GM12872 (cell line): Measurements from ENCODE around the gene LRRC45.

Experiments
- TF ChIP-seq, protein P1 (sequence below): IDR thresholded peaks from 3 replicates; pipeline ENCODE4 v1.5.1; 2011; ENCODE audit warnings: low read depth, mild to moderate bottlenecking, low read length, moderate library complexity; ENCODE audit not compliant: insufficient read depth

The LRRC45 gene

DNA sequence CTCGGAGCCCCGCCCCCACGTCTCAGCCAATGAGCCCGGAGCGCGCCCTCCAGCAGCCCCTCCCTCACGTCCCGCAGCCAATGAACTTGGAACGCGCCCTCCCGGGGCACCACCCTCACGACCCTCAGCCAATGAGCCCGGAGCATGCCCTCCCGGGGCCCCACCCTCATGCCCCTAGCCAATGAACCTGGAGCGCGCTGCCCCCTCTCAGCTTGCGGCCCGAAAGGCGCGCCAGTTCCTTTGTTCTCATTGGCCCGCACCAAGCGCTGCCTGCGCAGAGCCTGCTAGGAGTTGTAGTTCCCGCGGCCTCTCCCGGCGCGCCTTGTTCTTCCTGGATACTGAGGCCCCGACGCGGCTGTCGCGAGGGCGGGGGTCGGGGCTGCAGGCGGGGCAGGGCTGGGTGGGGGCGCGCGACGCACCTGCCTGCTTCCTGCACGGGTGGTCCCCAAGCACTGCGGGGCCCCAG is at the start of gene LRRC45:
TSS of gene LRRC45 (plus strand) at position 325 of the 466 bp plus-strand sequence. CDS start 339 bp downstream, outside the sequence.
- TF ChIP-seq, protein P1, sequence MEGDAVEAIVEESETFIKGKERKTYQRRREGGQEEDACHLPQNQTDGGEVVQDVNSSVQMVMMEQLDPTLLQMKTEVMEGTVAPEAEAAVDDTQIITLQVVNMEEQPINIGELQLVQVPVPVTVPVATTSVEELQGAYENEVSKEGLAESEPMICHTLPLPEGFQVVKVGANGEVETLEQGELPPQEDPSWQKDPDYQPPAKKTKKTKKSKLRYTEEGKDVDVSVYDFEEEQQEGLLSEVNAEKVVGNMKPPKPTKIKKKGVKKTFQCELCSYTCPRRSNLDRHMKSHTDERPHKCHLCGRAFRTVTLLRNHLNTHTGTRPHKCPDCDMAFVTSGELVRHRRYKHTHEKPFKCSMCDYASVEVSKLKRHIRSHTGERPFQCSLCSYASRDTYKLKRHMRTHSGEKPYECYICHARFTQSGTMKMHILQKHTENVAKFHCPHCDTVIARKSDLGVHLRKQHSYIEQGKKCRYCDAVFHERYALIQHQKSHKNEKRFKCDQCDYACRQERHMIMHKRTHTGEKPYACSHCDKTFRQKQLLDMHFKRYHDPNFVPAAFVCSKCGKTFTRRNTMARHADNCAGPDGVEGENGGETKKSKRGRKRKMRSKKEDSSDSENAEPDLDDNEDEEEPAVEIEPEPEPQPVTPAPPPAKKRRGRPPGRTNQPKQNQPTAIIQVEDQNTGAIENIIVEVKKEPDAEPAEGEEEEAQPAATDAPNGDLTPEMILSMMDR, result no peak

DNA sequence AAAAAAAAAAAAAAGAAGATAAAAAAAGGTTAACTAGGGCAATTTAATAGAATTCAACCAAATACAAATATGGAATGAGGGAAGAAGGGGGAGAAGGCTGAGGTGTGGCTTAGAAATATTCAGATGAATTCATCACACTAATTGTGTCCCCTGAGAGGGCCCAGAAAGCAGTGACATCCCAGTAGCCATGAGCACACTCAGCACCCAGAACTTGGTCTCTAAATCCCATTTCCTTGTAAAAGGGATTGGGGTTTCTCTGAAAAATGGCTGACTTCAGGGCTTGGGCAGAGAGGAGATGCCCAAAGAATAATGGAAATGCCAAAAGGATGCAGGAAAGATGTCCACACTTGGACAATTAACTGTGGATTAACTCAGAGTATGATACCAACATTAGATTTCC is 49.7 kb upstream of the LRRC45 start:
- TF ChIP-seq, protein P1, result no peak

DNA sequence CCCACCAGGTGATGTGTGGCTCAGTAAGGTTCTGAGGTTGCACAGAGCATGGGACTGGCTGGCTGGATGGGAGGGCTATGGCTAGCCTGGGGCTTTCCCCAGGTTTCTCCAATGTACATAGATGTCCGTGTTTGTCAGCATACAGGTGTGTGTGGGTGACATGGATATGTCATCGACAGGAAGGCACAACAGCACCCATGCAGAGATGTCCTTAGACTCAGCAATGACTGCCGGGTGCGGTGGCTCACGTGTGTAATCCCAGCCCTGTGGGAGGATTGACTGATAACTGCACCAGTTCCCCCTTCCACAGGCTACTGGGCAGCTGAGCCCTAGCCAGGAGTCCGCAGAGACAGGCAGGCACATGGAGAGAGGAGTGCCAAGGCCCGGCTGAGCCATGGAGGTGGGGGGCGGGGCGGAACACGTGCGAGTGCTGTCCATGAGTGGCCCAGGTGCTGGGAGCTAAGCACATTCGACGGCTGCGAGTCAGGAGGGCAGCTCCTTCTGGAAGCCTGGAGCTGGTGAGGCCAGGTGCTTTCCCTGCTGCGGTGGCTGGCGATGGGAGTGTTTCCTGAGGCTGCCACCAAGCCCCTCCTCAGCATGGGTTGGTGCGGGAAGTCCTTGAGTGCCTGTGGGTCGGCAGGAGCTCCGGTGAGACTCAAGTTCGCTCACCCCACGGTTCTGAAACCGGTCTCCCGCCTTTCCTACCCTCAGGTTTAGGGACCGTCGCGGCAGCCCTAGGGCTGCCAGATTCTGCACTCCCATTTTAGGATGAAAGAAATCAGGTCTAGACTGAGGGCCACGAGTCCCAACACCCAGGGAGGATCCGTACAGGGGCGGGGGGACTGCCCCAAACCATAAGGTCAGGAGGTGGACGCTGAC is 46.5 kb upstream of the LRRC45 start:
- TF ChIP-seq, protein P1, result no peak

DNA sequence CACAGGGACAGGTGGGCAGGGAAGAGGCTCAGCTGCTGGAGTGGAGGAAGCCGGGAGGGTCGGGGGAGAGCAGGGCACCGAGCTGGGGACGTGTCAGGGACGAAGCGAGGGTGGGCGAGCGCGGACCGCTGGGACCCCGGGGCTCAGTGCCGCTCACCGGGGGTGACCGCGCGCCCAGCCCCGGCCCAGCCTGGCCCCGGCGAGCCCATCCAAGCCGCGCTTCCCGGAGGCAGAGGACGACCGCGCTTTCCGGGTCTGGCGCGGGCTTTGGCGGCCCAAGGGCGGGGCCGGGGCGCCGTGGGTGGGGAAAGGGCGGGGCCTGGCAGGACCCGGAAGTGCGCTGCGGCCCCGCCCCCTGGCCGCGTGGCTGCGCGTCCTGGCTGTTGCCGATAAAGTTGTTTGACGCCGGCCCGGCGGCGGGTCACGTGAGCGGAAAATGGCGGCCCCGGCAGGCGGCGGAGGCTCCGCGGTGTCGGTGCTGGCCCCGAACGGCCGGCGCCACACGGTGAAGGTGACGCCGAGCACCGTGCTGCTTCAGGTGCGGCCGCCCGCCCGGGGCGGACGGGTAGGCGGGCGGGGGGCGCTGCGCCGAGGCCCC is 45.8 kb upstream of the LRRC45 start, which contains the start of gene ASPSCR1:
TSS of gene ASPSCR1 (plus strand) at position 419 of the 598 bp plus-strand sequence. CDS start at position 437, 18 bp downstream.
- TF ChIP-seq, protein P1, result no peak

DNA sequence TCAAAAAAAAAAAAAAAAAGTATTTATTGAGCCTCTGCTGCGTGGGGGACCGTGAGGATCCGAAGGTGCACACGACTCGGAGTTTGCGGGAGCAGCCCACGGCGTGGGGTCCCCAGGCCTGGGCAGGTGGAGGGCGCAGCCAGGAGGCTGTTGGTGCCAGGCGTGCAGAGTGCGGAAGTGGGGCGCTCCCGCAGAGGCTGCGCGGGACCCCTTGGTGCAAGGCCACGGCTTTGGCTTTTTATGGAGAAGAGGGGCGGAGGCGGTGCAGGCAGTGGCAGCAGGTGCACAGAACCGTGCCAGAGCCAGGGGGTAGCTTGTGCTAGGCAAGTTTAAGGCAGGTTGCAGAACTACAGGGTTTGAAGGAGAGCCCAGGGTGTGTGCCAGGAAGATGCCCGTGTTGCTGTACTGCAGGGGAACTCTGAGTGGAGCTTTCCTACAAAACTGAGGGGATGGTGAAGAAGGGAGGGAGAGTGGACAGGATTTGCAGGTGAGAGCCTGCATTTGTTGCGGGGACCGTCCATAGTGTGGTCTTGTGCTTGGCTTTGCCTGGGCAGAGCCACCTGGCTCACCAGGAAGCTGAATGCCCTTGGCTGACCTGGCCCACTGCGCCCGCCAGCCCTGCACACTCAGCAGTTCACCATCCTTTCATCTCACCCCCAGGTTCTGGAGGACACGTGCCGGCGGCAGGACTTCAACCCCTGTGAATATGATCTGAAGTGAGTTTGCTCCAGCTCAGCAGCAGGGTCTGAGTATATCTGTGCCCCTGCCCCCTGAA is 44.4 kb upstream of the LRRC45 start:
- TF ChIP-seq, protein P1, result no peak

DNA sequence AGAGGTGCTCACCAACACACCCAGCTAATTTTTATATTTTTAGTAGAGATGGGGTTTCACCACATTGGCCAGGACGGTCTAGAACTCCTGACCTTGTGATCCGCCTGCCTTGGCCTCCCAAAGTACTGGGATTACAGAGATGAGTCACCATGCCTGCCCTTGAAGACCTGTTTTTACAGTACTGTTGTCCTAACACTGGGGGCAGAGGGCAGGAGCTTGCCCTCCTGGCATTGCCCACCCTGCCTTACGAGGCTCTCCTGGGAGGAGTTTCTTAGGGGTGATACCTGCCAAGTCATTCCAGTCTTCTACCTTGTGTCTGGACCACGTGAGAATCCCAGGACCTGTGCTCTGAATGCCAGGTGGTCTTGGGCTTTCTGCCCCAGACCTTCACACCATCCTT is 43.0 kb upstream of the LRRC45 start:
- TF ChIP-seq, protein P1, result no peak
